HG03045 (cell line): Measurements from ENCODE around the gene TSPAN5.
"Not testable (repeated sequence)": the region's sequence is repeated elsewhere in the genome, so short reads cannot be mapped to it uniquely, and the experiment has no call there.

Source experiments
- ATAC-seq: cut with Tn5 transposase; IDR thresholded peaks from one replicate; pipeline ENCODE4 v1.9.1; 2021; ENCODE audit warnings: mild to moderate bottlenecking, moderate library complexity; ENCODE audit not compliant: unreplicated experiment

Gene TSPAN5

GRCh38 chr4:98558471-98559169 is 99.8 kb downstream of the TSPAN5 start:
- ATAC-seq = no peak

GRCh38 chr4:98557194-98557892 is 101.1 kb downstream of the TSPAN5 start:
- ATAC-seq = no peak

- no peak for ATAC-seq
Measured at GRCh38 chr4:98556451-98556850, 102.0 kb downstream of the TSPAN5 start.

- ATAC-seq = no peak
Measured at GRCh38 chr4:98555798-98556445, 102.5 kb downstream of the TSPAN5 start.

GRCh38 chr4:98546910-98547594 is 111.4 kb downstream of the TSPAN5 start:
- ATAC-seq = no peak

GRCh38 chr4:98544818-98545414 is 113.5 kb downstream of the TSPAN5 start:
- no peak for ATAC-seq

GRCh38 chr4:98544141-98544817 is 114.1 kb downstream of the TSPAN5 start:
- ATAC-seq = no peak

- ATAC-seq = no peak
Measured at GRCh38 chr4:98542011-98542410, 116.4 kb downstream of the TSPAN5 start.

GRCh38 chr4:98540803-98541202 is 117.6 kb downstream of the TSPAN5 start:
- no peak for ATAC-seq

- no peak for ATAC-seq
Measured at GRCh38 chr4:98539741-98540140, 118.7 kb downstream of the TSPAN5 start.

GRCh38 chr4:98539299-98539698 is 119.1 kb downstream of the TSPAN5 start:
- no peak for ATAC-seq

GRCh38 chr4:98536631-98537030 is 121.8 kb downstream of the TSPAN5 start:
- no peak for ATAC-seq

- ATAC-seq = not testable (repeated sequence)
Measured at GRCh38 chr4:98534146-98534545, 124.3 kb downstream of the TSPAN5 start.

- ATAC-seq = no peak
Measured at GRCh38 chr4:98530572-98530971, 127.8 kb downstream of the TSPAN5 start.

- no peak for ATAC-seq
Measured at GRCh38 chr4:98529970-98530569, 128.3 kb downstream of the TSPAN5 start.

GRCh38 chr4:98528882-98529281 is 129.5 kb downstream of the TSPAN5 start:
- no peak for ATAC-seq

- no peak for ATAC-seq
Measured at GRCh38 chr4:98527534-98528269, 130.7 kb downstream of the TSPAN5 start.

GRCh38 chr4:98524230-98524629 is 134.2 kb downstream of the TSPAN5 start:
- ATAC-seq = no peak

GRCh38 chr4:98522636-98523395 is 135.6 kb downstream of the TSPAN5 start:
- ATAC-seq = no peak
